Sigmoid colon (tissue), 7 donors: ENCODE measurements around the gene SLC25A19. TPM values are rescaled to one million over a fixed set of nuclear protein-coding genes. Genes with fewer than 3 reads are reported as not detected.

Source experiments
- DNase-seq: peaks from one replicate; pipeline ENCODE4 v3.0.0-alpha.2; 2019
- H3K27ac ChIP-seq, 4 donors: fragments of 200-600 bp; sonication (generic); one replicate each; pipeline ENCODE4 v1.5.1; 2016 to 2019; ENCODE audit warnings: mild to moderate bottlenecking in 1 of 4
- H3K27me3 ChIP-seq, 3 donors: fragments of 200-600 bp; sonication (generic); one replicate each; pipeline ENCODE4 v1.5.1; 2019; ENCODE audit warnings: mild to moderate bottlenecking in 1 of 3
- H3K36me3 ChIP-seq, 4 donors: fragments of 200-600 bp; sonication (generic); one replicate each; pipeline ENCODE4 v1.5.1; 2016 to 2019
- H3K4me1 ChIP-seq, 4 donors: fragments of 200-600 bp; sonication (generic); one replicate each; pipeline ENCODE4 v1.5.1; 2017 to 2019
- H3K4me3 ChIP-seq, 4 donors: fragments of 200-600 bp; sonication (generic); one replicate each; pipeline ENCODE4 v1.5.1; 2017 to 2019; ENCODE audit warnings: mild to moderate bottlenecking in 2 of 4, moderate library complexity in 1 of 4
- H3K9me3 ChIP-seq, 4 donors: fragments of 200-600 bp in 3 of 4; sonication (generic) in 3 of 4; one replicate each; pipeline versions ENCODE4 v1.5.1 to v1.6.1; 2013 to 2019
- EP300 ChIP-seq, 4 donors: sonication (generic); formaldehyde crosslinking; IDR thresholded peaks; one replicate each; pipeline ENCODE4 v1.6.1; 2017; ENCODE audit warnings: antibody characterized with exemption in 4 of 4
- POLR2A ChIP-seq, 2 donors: fragments of 450-650 bp; IDR thresholded peaks; one replicate each; pipeline ENCODE4 v1.6.1; 2016; ENCODE audit warnings: antibody characterized with exemption in 2 of 2, mild to moderate bottlenecking in 2 of 2, moderate library complexity in 2 of 2
- POLR2AphosphoS5 ChIP-seq, 4 donors: sonication (generic); formaldehyde crosslinking; IDR thresholded peaks; one replicate each; pipeline ENCODE4 v1.6.1; 2017; ENCODE audit warnings: antibody characterized with exemption in 4 of 4
- WGBS, 2 donors: extraction: QIAGEN DNeasy Blood & Tissue Kit; methylation state at CpG; one replicate each; pipeline ENCODE4 v1.1.7; 2013; 5-methylcytosine and 5-hydroxymethylcytosine counted together
- intact Hi-C: fragments of 100-400 bp; cut with DNase I; formaldehyde crosslinking; loops from one replicate; pipeline ENCODE4 v1.15.1; 2023
- polyA plus RNA-seq, 3 donors: library from polyadenylated mRNA; stranded (reverse); fragments of 200-250 nt; gene quantifications; one replicate each; pipeline ENCODE4 v1.2.3, GENCODE V29; 2013
- total RNA-seq, 4 donors: library from RNA; depleted of rRNA; stranded (reverse); fragments of >200 nt; gene quantifications; one replicate each; pipeline ENCODE4 v1.1.0, GENCODE V29; 2016
- TF ChIP-seq, protein P1 (sequence below), 4 experiments: fragments of 450-650 bp in 3 of 4; fragments of 200-600 bp in 1 of 4; IDR thresholded peaks; one replicate each; pipeline ENCODE4 v1.5.1; 2016 to 2019; ENCODE audit warnings: antibody characterized with exemption in 4 of 4, mild to moderate bottlenecking in 3 of 4, moderate library complexity in 2 of 4
- donor health status: healthy with polysubstance abuse.
- donor health status: Bipolar disorder and iron deficiency.
- donor health status: healthy.

The SLC25A19 gene
- total and polyA plus RNA-seq, 7 donors, result 5.4 to 20.1 (median 13.8) TPM

DNA sequence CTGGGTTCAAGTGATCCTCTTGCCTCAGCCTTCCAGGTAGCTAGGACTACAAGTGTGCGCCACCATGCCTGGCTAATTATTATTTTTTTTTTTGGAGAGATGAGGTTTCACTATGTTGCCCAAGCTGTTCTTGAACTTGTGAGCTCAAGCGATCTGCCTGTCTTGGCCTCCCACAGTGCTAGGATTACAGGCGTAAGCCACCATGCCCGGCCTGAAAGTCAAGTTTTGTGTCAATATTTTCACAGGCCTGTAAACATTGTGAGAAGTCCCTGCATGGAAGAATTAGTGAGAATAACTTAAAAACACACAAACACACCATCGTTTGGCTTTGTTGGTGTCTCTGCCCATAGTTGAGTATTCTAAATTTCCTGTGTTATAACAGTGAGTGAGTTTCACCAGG, 61.5 kb downstream of the SLC25A19 start:
- intact Hi-C loops, result no loop called here
- Histone ChIP-seq H3K4me3 (no peak overlapping the region), H3K27me3 (no peaks in the 10 kb centered on the region), H3K27ac (peak overlapping the region in 1 of 4 donors; percentile 34), H3K4me1 (no peaks in the 10 kb centered on the region), H3K9me3 (no peaks in the 10 kb centered on the region), H3K36me3 (peaks cover 38 to 96% (median 52%) of the 10 kb centered on the region in 4 donors)
- no peak for TF ChIP-seq POLR2A (IDR thresholded peaks at IDR 0.05)
- TF ChIP-seq EP300 (IDR thresholded peaks at IDR 0.05), result no peak
- TF ChIP-seq POLR2AphosphoS5 (IDR thresholded peaks at IDR 0.05), result no peak
- WGBS, 2 donors, result 69 to 85% methylated on average over 5 of the region's 5 CpGs
- no peak for DNase-seq

DNA sequence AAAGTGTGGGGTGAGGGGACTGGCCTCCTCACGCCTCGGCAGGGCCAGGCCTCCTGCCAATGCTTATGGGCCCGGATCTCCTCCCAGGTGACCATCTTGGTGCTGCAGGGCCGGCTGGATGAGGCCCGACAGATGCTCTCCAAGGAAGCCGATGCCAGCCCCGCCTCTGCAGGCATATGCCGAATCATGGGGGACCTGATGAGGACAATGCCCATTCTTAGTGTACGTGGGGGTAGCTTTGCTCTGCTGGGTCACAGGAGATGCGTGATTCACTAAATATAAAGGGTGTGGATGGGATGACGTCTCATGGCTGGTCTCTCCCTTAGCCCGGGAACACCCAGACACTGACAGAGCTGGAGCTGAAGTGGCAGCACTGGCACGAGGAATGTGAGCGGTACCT, 64.2 kb downstream of the SLC25A19 start:
- TF ChIP-seq EP300 (IDR thresholded peaks at IDR 0.05) (no peak), POLR2AphosphoS5 (IDR thresholded peaks at IDR 0.05) (no peak), POLR2A (IDR thresholded peaks at IDR 0.05) (no peak)
- TF ChIP-seq, protein P1, sequence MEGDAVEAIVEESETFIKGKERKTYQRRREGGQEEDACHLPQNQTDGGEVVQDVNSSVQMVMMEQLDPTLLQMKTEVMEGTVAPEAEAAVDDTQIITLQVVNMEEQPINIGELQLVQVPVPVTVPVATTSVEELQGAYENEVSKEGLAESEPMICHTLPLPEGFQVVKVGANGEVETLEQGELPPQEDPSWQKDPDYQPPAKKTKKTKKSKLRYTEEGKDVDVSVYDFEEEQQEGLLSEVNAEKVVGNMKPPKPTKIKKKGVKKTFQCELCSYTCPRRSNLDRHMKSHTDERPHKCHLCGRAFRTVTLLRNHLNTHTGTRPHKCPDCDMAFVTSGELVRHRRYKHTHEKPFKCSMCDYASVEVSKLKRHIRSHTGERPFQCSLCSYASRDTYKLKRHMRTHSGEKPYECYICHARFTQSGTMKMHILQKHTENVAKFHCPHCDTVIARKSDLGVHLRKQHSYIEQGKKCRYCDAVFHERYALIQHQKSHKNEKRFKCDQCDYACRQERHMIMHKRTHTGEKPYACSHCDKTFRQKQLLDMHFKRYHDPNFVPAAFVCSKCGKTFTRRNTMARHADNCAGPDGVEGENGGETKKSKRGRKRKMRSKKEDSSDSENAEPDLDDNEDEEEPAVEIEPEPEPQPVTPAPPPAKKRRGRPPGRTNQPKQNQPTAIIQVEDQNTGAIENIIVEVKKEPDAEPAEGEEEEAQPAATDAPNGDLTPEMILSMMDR (IDR thresholded peaks at IDR 0.05), result no peak
- Histone ChIP-seq H3K27ac (no peak overlapping the region), H3K27me3 (no peaks in the 10 kb centered on the region), H3K4me3 (no peak overlapping the region), H3K4me1 (no peaks in the 10 kb centered on the region), H3K36me3 (peaks cover 21 to 95% (median 32%) of the 10 kb centered on the region in 4 donors), H3K9me3 (no peaks in the 10 kb centered on the region)
- no peak for DNase-seq
- intact Hi-C loops, result no loop called here
- WGBS, 2 donors, result 87% methylated on average over 14 of the region's 14 CpGs

Other genes with a start within 250 kb of the SLC25A19 start
- gene ATP5PD, start 242.5 kb downstream of the SLC25A19 start, total RNA-seq, result 100 to 1,000 TPM; 303 to 480 (median 367) TPM
- 100 to 1,000 TPM; 481 to 726 (median 592) TPM for gene ATP5PD, start 242.5 kb downstream of the SLC25A19 start, polyA plus RNA-seq
- gene KCTD2, start 242.2 kb downstream of the SLC25A19 start, total RNA-seq, result 10 to 100 TPM; 19.6 to 25.5 (median 21.8) TPM
- gene KCTD2, start 242.2 kb downstream of the SLC25A19 start, polyA plus RNA-seq, result 10 to 100 TPM; 12.5 to 24.0 (median 13.8) TPM
- 10 to 100 TPM in 1 of 4 donors, 1 to 10 TPM in 3; 2.6 to 15.0 (median 6.4) TPM for gene SLC16A5, start 201.5 kb downstream of the SLC25A19 start, total RNA-seq
- gene SLC16A5, start 201.5 kb downstream of the SLC25A19 start, polyA plus RNA-seq, result 10 to 100 TPM in 2 of 3 donors, 1 to 10 TPM in 1; 6.6 to 31.1 (median 13.4) TPM
- gene ARMC7, start 179.5 kb downstream of the SLC25A19 start, total RNA-seq, result 1 to 10 TPM; 3.2 to 7.8 (median 4.3) TPM
- 10 to 100 TPM; 15.0 to 18.9 (median 16.6) TPM for gene ARMC7, start 179.5 kb downstream of the SLC25A19 start, polyA plus RNA-seq
- 100 to 1,000 TPM in 1 of 4 donors, 10 to 100 TPM in 3; 60.7 to 109 (median 82.4) TPM for gene NT5C, start 157.7 kb downstream of the SLC25A19 start, total RNA-seq
- gene NT5C, start 157.7 kb downstream of the SLC25A19 start, polyA plus RNA-seq, result 100 to 1,000 TPM; 102 to 116 (median 110) TPM
- 10 to 100 TPM; 17.5 to 19.1 (median 18.8) TPM for gene JPT1, start 134.9 kb downstream of the SLC25A19 start, total RNA-seq
- 100 to 1,000 TPM; 361 to 627 (median 471) TPM for gene JPT1, start 134.9 kb downstream of the SLC25A19 start, polyA plus RNA-seq
- gene SUMO2, start 106.5 kb downstream of the SLC25A19 start, total RNA-seq, result 100 to 1,000 TPM in 1 of 4 donors, 10 to 100 TPM in 3; 63.0 to 109 (median 87.1) TPM
- gene SUMO2, start 106.5 kb downstream of the SLC25A19 start, polyA plus RNA-seq, result 100 to 1,000 TPM in 2 of 3 donors, 10 to 100 TPM in 1; 69.9 to 130 (median 117) TPM
- gene NUP85, start 83.8 kb downstream of the SLC25A19 start, total RNA-seq, result 10 to 100 TPM; 21.1 to 32.2 (median 29.7) TPM
- gene NUP85, start 83.8 kb downstream of the SLC25A19 start, polyA plus RNA-seq, result 10 to 100 TPM; 31.0 to 48.6 (median 42.8) TPM
- gene GGA3, start 27.8 kb downstream of the SLC25A19 start, total RNA-seq, result 10 to 100 TPM; 16.0 to 22.1 (median 17.9) TPM
- gene GGA3, start 27.8 kb downstream of the SLC25A19 start, polyA plus RNA-seq, result 10 to 100 TPM; 10.2 to 35.8 (median 12.0) TPM
- 10 to 100 TPM; 26.6 to 51.5 (median 39.2) TPM for gene MRPS7, start 27.6 kb downstream of the SLC25A19 start, total RNA-seq
- gene MRPS7, start 27.6 kb downstream of the SLC25A19 start, polyA plus RNA-seq, result 10 to 100 TPM; 73.3 to 96.4 (median 73.4) TPM
- 10 to 100 TPM; 18.1 to 40.7 (median 26.2) TPM for gene MIF4GD, start 18.2 kb downstream of the SLC25A19 start, total RNA-seq
- 10 to 100 TPM; 15.0 to 33.5 (median 19.0) TPM for gene MIF4GD, start 18.2 kb downstream of the SLC25A19 start, polyA plus RNA-seq
- 100 to 1,000 TPM in 1 of 4 donors, 10 to 100 TPM in 3; 75.3 to 103 (median 84.4) TPM for gene GRB2, start 116.2 kb upstream of the SLC25A19 start, total RNA-seq
- gene GRB2, start 116.2 kb upstream of the SLC25A19 start, polyA plus RNA-seq, result 10 to 100 TPM; 56.5 to 94.4 (median 77.4) TPM
- 10 to 100 TPM; 15.3 to 74.8 (median 32.4) TPM for gene TMEM94, start 167.2 kb upstream of the SLC25A19 start, total RNA-seq
- 10 to 100 TPM in 2 of 3 donors, 1 to 10 TPM in 1; 6.2 to 70.4 (median 22.8) TPM for gene TMEM94, start 167.2 kb upstream of the SLC25A19 start, polyA plus RNA-seq
- 10 to 100 TPM in 3 of 4 donors, 1 to 10 TPM in 1; 10.0 to 14.7 (median 10.2) TPM for gene CASKIN2, start 226.1 kb upstream of the SLC25A19 start, total RNA-seq
- 10 to 100 TPM in 1 of 3 donors, 1 to 10 TPM in 2; 4.8 to 12.9 (median 7.4) TPM for gene CASKIN2, start 226.1 kb upstream of the SLC25A19 start, polyA plus RNA-seq
- 10 to 100 TPM; 11.1 to 25.3 (median 21.3) TPM for gene TSEN54, start 227.1 kb upstream of the SLC25A19 start, total RNA-seq
- 10 to 100 TPM; 32.4 to 43.7 (median 35.6) TPM for gene TSEN54, start 227.1 kb upstream of the SLC25A19 start, polyA plus RNA-seq
- 1 to 10 TPM; 1.4 to 5.0 (median 3.4) TPM for gene LLGL2, start 236.3 kb upstream of the SLC25A19 start, total RNA-seq
- 100 to 1,000 TPM; 197 to 299 (median 294) TPM for gene LLGL2, start 236.3 kb upstream of the SLC25A19 start, polyA plus RNA-seq